ENCODE data around the gene IZUMO1. TPM values are rescaled to one million over a fixed set of nuclear protein-coding genes. Genes with fewer than 3 reads are reported as not detected.

Gene IZUMO1
- total and polyA plus RNA-seq, 2 of the 13 experiments (the other 11 are each of a cell fraction or from before 2014, with no cell fraction given), result 0.07 to 0.22 TPM

DNA sequence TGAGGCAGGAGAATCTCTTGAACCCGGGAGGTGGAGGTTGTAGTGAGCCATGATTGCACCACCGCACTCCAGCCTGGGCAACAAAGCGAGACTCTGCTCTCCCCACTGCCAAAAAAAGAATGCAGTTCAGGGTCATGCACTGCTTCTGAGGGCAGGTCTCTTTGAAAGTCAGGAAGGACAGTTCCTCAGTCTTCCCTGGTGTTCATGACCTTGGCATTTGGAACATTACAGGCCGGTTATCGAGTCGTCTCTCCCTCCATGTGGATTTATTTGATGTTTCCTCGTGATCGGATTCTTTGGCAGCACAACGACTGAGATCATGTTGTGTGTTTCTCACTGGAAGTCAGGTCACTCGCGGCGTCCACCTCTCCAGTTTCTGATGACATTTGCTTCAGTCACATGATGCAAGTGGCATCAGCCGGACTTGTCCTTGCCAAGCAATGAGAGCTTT, 25.8 kb upstream of the IZUMO1 start (continued):
- TF ChIP-seq, protein P1, sequence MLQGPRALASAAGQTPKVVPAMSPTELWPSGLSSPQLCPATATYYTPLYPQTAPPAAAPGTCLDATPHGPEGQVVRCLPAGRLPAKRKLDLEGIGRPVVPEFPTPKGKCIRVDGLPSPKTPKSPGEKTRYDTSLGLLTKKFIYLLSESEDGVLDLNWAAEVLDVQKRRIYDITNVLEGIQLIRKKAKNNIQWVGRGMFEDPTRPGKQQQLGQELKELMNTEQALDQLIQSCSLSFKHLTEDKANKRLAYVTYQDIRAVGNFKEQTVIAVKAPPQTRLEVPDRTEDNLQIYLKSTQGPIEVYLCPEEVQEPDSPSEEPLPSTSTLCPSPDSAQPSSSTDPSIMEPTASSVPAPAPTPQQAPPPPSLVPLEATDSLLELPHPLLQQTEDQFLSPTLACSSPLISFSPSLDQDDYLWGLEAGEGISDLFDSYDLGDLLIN (CRISPR knock-in tag; IDR thresholded peaks at IDR 0.05; ENCODE audit: borderline replicate concordance), result no peak
- TF ChIP-seq ZNF484 (CRISPR knock-in tag; IDR thresholded peaks at IDR 0.05; ENCODE audit: borderline replicate concordance, low read depth) (no peak), ZNF557 (CRISPR knock-in tag; IDR thresholded peaks at IDR 0.05) (no peak), ZNF496 (CRISPR knock-in tag; IDR thresholded peaks at IDR 0.05; ENCODE audit: insufficient replicate concordance) (no peak), THAP7 (CRISPR knock-in tag; IDR thresholded peaks at IDR 0.05) (no peak), ZNF264 (CRISPR knock-in tag; IDR thresholded peaks at IDR 0.05) (no peak), TARDBP (CRISPR knock-in tag; IDR thresholded peaks at IDR 0.05) (no peak), ZBTB42 (CRISPR knock-in tag; IDR thresholded peaks at IDR 0.05) (no peak), XBP1 (CRISPR knock-in tag; IDR thresholded peaks at IDR 0.05) (no peak), ZBTB14 (CRISPR knock-in tag; IDR thresholded peaks at IDR 0.05) (no peak), TERF1 (CRISPR knock-in tag; IDR thresholded peaks at IDR 0.05) (no peak), XRCC5 (optimal IDR thresholded peaks at IDR 0.05; ENCODE audit: low read length) (no peak), RFX5 (IDR thresholded peaks at IDR 0.05; ENCODE audit: low read depth, low read length) (no peak), SRSF1 (optimal IDR thresholded peaks at IDR 0.05; ENCODE audit: low read depth, low read length) (no peak), ZNF615 (CRISPR knock-in tag; IDR thresholded peaks at IDR 0.05; ENCODE audit: borderline replicate concordance) (no peak), ZNF546 (CRISPR knock-in tag; conservative IDR thresholded peaks at IDR 0.05) (no peak), HNF1B (CRISPR knock-in tag; IDR thresholded peaks at IDR 0.05) (no peak)
- TF ChIP-seq, protein P2, sequence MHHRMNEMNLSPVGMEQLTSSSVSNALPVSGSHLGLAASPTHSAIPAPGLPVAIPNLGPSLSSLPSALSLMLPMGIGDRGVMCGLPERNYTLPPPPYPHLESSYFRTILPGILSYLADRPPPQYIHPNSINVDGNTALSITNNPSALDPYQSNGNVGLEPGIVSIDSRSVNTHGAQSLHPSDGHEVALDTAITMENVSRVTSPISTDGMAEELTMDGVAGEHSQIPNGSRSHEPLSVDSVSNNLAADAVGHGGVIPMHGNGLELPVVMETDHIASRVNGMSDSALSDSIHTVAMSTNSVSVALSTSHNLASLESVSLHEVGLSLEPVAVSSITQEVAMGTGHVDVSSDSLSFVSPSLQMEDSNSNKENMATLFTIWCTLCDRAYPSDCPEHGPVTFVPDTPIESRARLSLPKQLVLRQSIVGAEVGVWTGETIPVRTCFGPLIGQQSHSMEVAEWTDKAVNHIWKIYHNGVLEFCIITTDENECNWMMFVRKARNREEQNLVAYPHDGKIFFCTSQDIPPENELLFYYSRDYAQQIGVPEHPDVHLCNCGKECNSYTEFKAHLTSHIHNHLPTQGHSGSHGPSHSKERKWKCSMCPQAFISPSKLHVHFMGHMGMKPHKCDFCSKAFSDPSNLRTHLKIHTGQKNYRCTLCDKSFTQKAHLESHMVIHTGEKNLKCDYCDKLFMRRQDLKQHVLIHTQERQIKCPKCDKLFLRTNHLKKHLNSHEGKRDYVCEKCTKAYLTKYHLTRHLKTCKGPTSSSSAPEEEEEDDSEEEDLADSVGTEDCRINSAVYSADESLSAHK (CRISPR knock-in tag; IDR thresholded peaks at IDR 0.05; ENCODE audit: borderline replicate concordance), result no peak
- TF ChIP-seq, protein P3, sequence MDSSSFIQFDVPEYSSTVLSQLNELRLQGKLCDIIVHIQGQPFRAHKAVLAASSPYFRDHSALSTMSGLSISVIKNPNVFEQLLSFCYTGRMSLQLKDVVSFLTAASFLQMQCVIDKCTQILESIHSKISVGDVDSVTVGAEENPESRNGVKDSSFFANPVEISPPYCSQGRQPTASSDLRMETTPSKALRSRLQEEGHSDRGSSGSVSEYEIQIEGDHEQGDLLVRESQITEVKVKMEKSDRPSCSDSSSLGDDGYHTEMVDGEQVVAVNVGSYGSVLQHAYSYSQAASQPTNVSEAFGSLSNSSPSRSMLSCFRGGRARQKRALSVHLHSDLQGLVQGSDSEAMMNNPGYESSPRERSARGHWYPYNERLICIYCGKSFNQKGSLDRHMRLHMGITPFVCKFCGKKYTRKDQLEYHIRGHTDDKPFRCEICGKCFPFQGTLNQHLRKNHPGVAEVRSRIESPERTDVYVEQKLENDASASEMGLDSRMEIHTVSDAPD (CRISPR knock-in tag; IDR thresholded peaks at IDR 0.05), result no peak

All from HepG2 (cell line).